Endothelial cell of umbilical vein (primary cell): Measurements from ENCODE around the gene INTS1. TPM values are rescaled to one million over a fixed set of nuclear protein-coding genes. Genes with fewer than 3 reads are reported as not detected.

Experiments
- BruUV-seq: library from RNA; stranded (reverse); fragments of 400-500 nt; replicated peaks from 2 replicates; lab custom pipeline; 2021; lab: Mats Ljungman, UMichigan
- CTCF ChIA-PET: fragments of 300-600, 350-600 bp; sonication (Branson Sonifier 250); formaldehyde crosslinking; loops from one replicate; lab custom pipeline; 2021; ENCODE audit warnings: antibody characterized with exemption, inconsistent platforms; lab: Charles Lee
- POLR2A ChIA-PET: fragments of 300-600, 350-600 bp; sonication (Branson Sonifier 250); formaldehyde crosslinking; loops from one replicate; lab custom pipeline; 2021; ENCODE audit warnings: antibody characterized with exemption, inconsistent platforms; lab: Charles Lee
- DNase-seq: peaks from one replicate; pipeline ENCODE4 v3.0.0-alpha.2; 2011; ENCODE audit warnings: low read depth, low spot score
- FAIRE-seq: peaks from 2 replicates; lab custom pipeline; 2011; peaks lifted over from hg19 to GRCh38; lab: Jason Lieb, UNC
- H2AFZ ChIP-seq: 2 replicates; pipeline ENCODE4 v1.6.0; 2012; ENCODE audit warnings: low read depth, low read length, control low read depth, inconsistent platforms
- H3K27ac ChIP-seq: 2 replicates; pipeline ENCODE4 v1.5.1; 2011; ENCODE audit warnings: low read depth, mild to moderate bottlenecking, control low read depth, low read length, moderate library complexity; ENCODE audit not compliant: insufficient read depth
- H3K27me3 ChIP-seq, 2 experiments: 2 replicates each; pipeline versions ENCODE4 v1.6.0 to v1.6.1; 2011; ENCODE audit warnings: low read length in 2 of 2, mixed read lengths in 1 of 2; ENCODE audit not compliant: control insufficient read depth in 2 of 2, insufficient read depth in 2 of 2
- H3K36me3 ChIP-seq, 2 experiments: 2 replicates in 1 of 2; 3 replicates in 1 of 2; pipeline ENCODE4 v1.5.1; 2011; ENCODE audit warnings: low read length in 2 of 2, mild to moderate bottlenecking in 1 of 2, moderate library complexity in 1 of 2; ENCODE audit not compliant: control insufficient read depth in 2 of 2, insufficient read depth in 2 of 2; ENCODE audit errors: extremely low read depth in 1 of 2
- H3K4me1 ChIP-seq: 3 replicates; pipeline ENCODE4 v1.5.1; 2011; ENCODE audit warnings: mild to moderate bottlenecking, low read length; ENCODE audit not compliant: control insufficient read depth, insufficient read depth; ENCODE audit errors: extremely low read depth
- H3K4me2 ChIP-seq: 2 replicates; pipeline ENCODE4 v1.6.1; 2011; ENCODE audit warnings: low read length, control low read depth, mixed read lengths; ENCODE audit not compliant: insufficient read depth
- H3K4me3 ChIP-seq, 3 experiments: fragments of 200-600 bp in 1 of 3; sonication (generic), shearing (Covaris generic) in 1 of 3; replicated peaks in 1 of 3; 2 replicates each; pipeline ENCODE4 v1.5.1; 2011 to 2016; ENCODE audit warnings: control low read depth in 3 of 3, low read length in 3 of 3, mild to moderate bottlenecking in 2 of 3, inconsistent platforms in 1 of 3, low read depth in 1 of 3, moderate library complexity in 1 of 3; ENCODE audit not compliant: insufficient read depth in 1 of 3
- H3K79me2 ChIP-seq: 2 replicates; pipeline ENCODE4 v1.6.0; 2012; ENCODE audit warnings: low read length, inconsistent platforms; ENCODE audit not compliant: control insufficient read depth, insufficient read depth
- H3K9ac ChIP-seq: replicated peaks from 2 replicates; pipeline ENCODE3; 2011; ENCODE audit warnings: low read length, control low read depth; ENCODE audit not compliant: insufficient read depth; ENCODE audit errors: extremely low read depth
- H3K9me1 ChIP-seq: replicated peaks from 3 replicates; pipeline ENCODE4 v1.6.0; 2011; ENCODE audit warnings: mild to moderate bottlenecking, low read length; ENCODE audit not compliant: control insufficient read depth, insufficient read depth; ENCODE audit errors: extremely low read depth
- H3K9me3 ChIP-seq: replicated peaks from 2 replicates; pipeline ENCODE4 v1.5.1; 2012; ENCODE audit warnings: low read length, inconsistent platforms; ENCODE audit not compliant: control insufficient read depth, insufficient read depth
- H4K20me1 ChIP-seq: replicated peaks from 2 replicates; pipeline ENCODE3; 2011; ENCODE audit warnings: mild to moderate bottlenecking, low read length; ENCODE audit not compliant: control insufficient read depth, insufficient read depth; ENCODE audit errors: extremely low read depth
- EZH2 ChIP-seq: IDR thresholded peaks from 2 replicates; pipeline ENCODE4 v1.6.1; 2012; ENCODE audit warnings: borderline replicate concordance, low read depth, mild to moderate bottlenecking, moderate library complexity, low read length, inconsistent platforms; ENCODE audit not compliant: severe bottlenecking
- FOS ChIP-seq: IDR thresholded peaks from 2 replicates; pipeline ENCODE4 v1.6.1; 2011; ENCODE audit warnings: mild to moderate bottlenecking, low read length, moderate library complexity, borderline replicate concordance; ENCODE audit not compliant: insufficient read depth
- GATA2 ChIP-seq: IDR thresholded peaks from 2 replicates; pipeline ENCODE4 v1.7.0; 2011; ENCODE audit warnings: low read depth, mild to moderate bottlenecking, moderate library complexity, mixed read lengths, low read length; ENCODE audit not compliant: insufficient read length, insufficient read depth
- JUN ChIP-seq: IDR thresholded peaks from 2 replicates; pipeline ENCODE4 v1.6.1; 2011; ENCODE audit warnings: borderline replicate concordance, low read depth; ENCODE audit not compliant: insufficient read length, insufficient read depth
- MYC ChIP-seq: IDR thresholded peaks from one replicate; pipeline ENCODE4 v1.6.1; 2011; ENCODE audit warnings: mild to moderate bottlenecking, low read depth, low read length
- POLR2A ChIP-seq: IDR thresholded peaks from 2 replicates; pipeline ENCODE4 v1.6.1; 2012; ENCODE audit warnings: low read depth, mild to moderate bottlenecking, control low read depth, low read length
- POLR2AphosphoS5 ChIP-seq: IDR thresholded peaks from 2 replicates; pipeline ENCODE4 v1.6.1; 2012; ENCODE audit warnings: low read depth, mild to moderate bottlenecking, control low read depth, low read length, moderate library complexity; ENCODE audit not compliant: insufficient read depth
- dilution Hi-C: fragments of 300-500 bp; cut with MboI; formaldehyde crosslinking; loops from one replicate; pipeline ENCODE4 v1.15.0; 2019; ENCODE audit warnings: low sequenced_read_pairs; ENCODE audit not compliant: extremely low pct_ligation_motif_present
- intact Hi-C: fragments of 100-400 bp; cut with micrococcal nuclease; formaldehyde crosslinking; loops from one replicate; pipeline ENCODE4 v1.10.0; 2022
- polyA plus RNA-seq, 4 experiments: library from polyadenylated mRNA; depleted of rRNA in 3 of 4; stranded (reverse) in 3 of 4; unstranded in 1 of 4; fragments of >200 nt; gene quantifications; 2 replicates each; pipeline versions ENCODE4 v1.2.1 to v1.2.3, GENCODE V29; 2011 to 2012; ENCODE audit warnings: missing spikeins in 1 of 4
- total RNA-seq: library from RNA; stranded (reverse); gene quantifications from 2 replicates; pipeline ENCODE4 v1.2.3, GENCODE V29; 2021
- TF ChIP-seq, protein P1 (sequence below): IDR thresholded peaks from 2 replicates; pipeline ENCODE4 v1.6.1; 2011; ENCODE audit not compliant: insufficient read depth, insufficient read length
- TF ChIP-seq, protein P2 (sequence below), 2 donors: IDR thresholded peaks; 1 replicate in 1 of 2; 2 replicates in 1 of 2; pipeline ENCODE4 v1.5.1; 2011; ENCODE audit warnings: low read length in 2 of 2, mild to moderate bottlenecking in 2 of 2, moderate library complexity in 2 of 2, control low read depth in 1 of 2, inconsistent platforms in 1 of 2, low read depth in 1 of 2; ENCODE audit not compliant: insufficient read depth in 1 of 2; ENCODE audit errors: extremely low read depth in 1 of 2

The INTS1 gene
- total and polyA plus RNA-seq, 2 donors (not counting 3 experiments of a cell fraction or from before 2014, with no cell fraction given), result 57.8 to 116 TPM

- no peak overlapping the region for H3K4me3 ChIP-seq
- no peaks in the 10 kb centered on the region for H4K20me1 ChIP-seq
- FAIRE-seq, result no peak
- no peak overlapping the region for H3K9ac ChIP-seq
- dilution Hi-C loops, result no loop called here
- intact Hi-C loops, result no loop called here
- H3K9me1 ChIP-seq, result no peaks in the 10 kb centered on the region
- CTCF ChIA-PET, result interaction anchor here (0.8 kb wide), 1 partner anchor 11 kb away, joined by 9 read pairs; no protein-coding TSS in a partner anchor
- POLR2A ChIA-PET, result no interaction called here
- BruUV-seq, result no TSS peak
- H3K36me3 ChIP-seq, result peaks cover 4 to 64% of the 10 kb centered on the region in 2 experiments
- no peak overlapping the region for H3K4me2 ChIP-seq
- no peak overlapping the region for H3K27ac ChIP-seq
- no peaks in the 10 kb centered on the region for H3K79me2 ChIP-seq
- no peak for TF ChIP-seq POLR2AphosphoS5
- TF ChIP-seq EZH2, result no peak
- no peak for TF ChIP-seq MYC
- TF ChIP-seq FOS, result no peak
- TF ChIP-seq, protein P1, sequence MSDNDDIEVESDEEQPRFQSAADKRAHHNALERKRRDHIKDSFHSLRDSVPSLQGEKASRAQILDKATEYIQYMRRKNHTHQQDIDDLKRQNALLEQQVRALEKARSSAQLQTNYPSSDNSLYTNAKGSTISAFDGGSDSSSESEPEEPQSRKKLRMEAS, result no peak
- TF ChIP-seq, protein P2, sequence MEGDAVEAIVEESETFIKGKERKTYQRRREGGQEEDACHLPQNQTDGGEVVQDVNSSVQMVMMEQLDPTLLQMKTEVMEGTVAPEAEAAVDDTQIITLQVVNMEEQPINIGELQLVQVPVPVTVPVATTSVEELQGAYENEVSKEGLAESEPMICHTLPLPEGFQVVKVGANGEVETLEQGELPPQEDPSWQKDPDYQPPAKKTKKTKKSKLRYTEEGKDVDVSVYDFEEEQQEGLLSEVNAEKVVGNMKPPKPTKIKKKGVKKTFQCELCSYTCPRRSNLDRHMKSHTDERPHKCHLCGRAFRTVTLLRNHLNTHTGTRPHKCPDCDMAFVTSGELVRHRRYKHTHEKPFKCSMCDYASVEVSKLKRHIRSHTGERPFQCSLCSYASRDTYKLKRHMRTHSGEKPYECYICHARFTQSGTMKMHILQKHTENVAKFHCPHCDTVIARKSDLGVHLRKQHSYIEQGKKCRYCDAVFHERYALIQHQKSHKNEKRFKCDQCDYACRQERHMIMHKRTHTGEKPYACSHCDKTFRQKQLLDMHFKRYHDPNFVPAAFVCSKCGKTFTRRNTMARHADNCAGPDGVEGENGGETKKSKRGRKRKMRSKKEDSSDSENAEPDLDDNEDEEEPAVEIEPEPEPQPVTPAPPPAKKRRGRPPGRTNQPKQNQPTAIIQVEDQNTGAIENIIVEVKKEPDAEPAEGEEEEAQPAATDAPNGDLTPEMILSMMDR (IDR thresholded peaks at IDR 0.05; ENCODE audit: extremely low read depth in 1 of 2, insufficient read depth in 1 of 2, low read depth in 1 of 2, low read length in 2 of 2), result no peak
- TF ChIP-seq GATA2, result no peak
- no peak for TF ChIP-seq JUN
- no peak for TF ChIP-seq POLR2A
- no peaks in the 10 kb centered on the region for H3K4me1 ChIP-seq
- no peak overlapping the region for H2AFZ ChIP-seq
- H3K27me3 ChIP-seq, result no peaks in the 10 kb centered on the region
- H3K9me3 ChIP-seq, result no peaks in the 10 kb centered on the region
- DNase-seq, result no peak
These were observed 19.0 kb downstream of the INTS1 start for GRCh38 chr7:1485156-1485555.
